ENCODE data around the gene NATD1.
A peak's percentile ranks its signal among the peaks of the same experiment; 100 is the strongest.

NATD1 gene

GRCh38 chr17:21263376-21263775, 10.2 kb upstream of the NATD1 start:
- H3K27ac ChIP-seq (ENCODE audit: insufficient read depth in 1 of 2, low read depth in 1 of 2, low read length in 2 of 2, poor library complexity in 1 of 2, severe bottlenecking in 2 of 2), result no peak overlapping the region
- H3K36me3 ChIP-seq (ENCODE audit: control insufficient read depth in 4 of 4, insufficient read depth in 4 of 4, low read length in 3 of 4), result no peaks in the 10 kb centered on the region
- WGBS (ENCODE audit: insufficient coverage), result 90% methylated on average over 3 of the region's 6 CpGs
- H3K4me1 ChIP-seq (ENCODE audit: control extremely low read depth in 1 of 4, control insufficient read depth in 4 of 4, insufficient read depth in 4 of 4, low read length in 3 of 4), result peaks cover 0 to 10% (median 6%) of the 10 kb centered on the region in 4 experiments
- ChIA-PET CTCF (no interaction called here), POLR2A (no interaction called here)
- H3K9me3 ChIP-seq (ENCODE audit: control extremely low read depth in 1 of 5, control insufficient read depth in 4 of 5, insufficient read depth in 2 of 5, low read depth in 1 of 5, low read length in 4 of 5), result no peaks in the 10 kb centered on the region
- no peak for DNase-seq
- no peaks in the 10 kb centered on the region for H3K27me3 ChIP-seq (replicated peaks in 2 of 5; ENCODE audit: control insufficient read depth in 4 of 5, insufficient read depth in 5 of 5, low read length in 4 of 5)
- no peak overlapping the region for H3K4me3 ChIP-seq (ENCODE audit: control insufficient read depth in 1 of 7, extremely low read depth in 1 of 7, insufficient read depth in 4 of 7, low read depth in 2 of 7, low read length in 6 of 7)

DNA sequence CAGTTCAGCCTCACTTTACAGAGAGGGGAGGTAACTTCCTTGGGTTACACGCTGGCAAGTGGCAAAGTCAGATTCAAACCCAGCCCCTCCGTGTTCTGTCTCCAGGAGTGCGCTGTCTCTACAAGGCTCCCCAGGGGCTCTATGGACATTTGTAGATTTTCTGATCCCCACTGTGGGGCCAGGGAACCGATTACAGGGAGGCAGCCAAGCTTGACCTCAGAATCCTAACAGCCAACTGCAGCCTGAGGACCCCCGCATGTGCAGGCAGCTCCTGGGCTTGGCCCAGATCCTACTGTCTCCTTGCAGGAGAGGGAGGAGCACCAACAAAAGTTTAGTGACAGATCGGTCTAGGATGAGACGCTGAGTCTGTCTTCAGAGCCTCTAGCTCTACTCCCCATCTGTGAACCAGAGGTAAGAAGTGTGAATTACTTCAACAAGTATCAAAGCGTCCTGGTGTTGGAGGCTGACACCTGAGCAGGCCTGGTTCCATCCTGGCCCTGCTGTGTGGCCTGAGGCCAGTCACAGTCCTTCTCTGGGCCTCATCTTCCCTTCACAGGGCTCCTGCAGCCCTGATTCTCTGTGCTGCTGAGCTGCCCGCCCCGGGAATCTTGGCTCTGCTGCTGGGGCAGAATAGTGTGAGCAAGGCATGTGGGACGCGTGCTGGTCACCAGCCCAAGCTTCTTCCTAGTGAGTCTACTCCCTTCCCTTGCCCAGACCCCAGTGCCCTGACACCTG, 9.2 kb upstream of the NATD1 start:
- peaks cover 0 to 4% (median 0%) of the 10 kb centered on the region in 4 experiments for H3K4me1 ChIP-seq (ENCODE audit: control extremely low read depth in 1 of 4, control insufficient read depth in 4 of 4, insufficient read depth in 4 of 4, low read length in 3 of 4)
- no peaks in the 10 kb centered on the region for H3K36me3 ChIP-seq (ENCODE audit: control insufficient read depth in 4 of 4, insufficient read depth in 4 of 4, low read length in 3 of 4)
- CTCF ChIA-PET, result interaction anchor here (2.2 kb wide), 1 partner anchor 14 kb away, joined by 5 read pairs; no protein-coding TSS in a partner anchor
- DNase-seq, result no peak
- H3K9me3 ChIP-seq (ENCODE audit: control extremely low read depth in 1 of 5, control insufficient read depth in 4 of 5, insufficient read depth in 2 of 5, low read depth in 1 of 5, low read length in 4 of 5), result no peaks in the 10 kb centered on the region
- POLR2A ChIA-PET, result interaction anchor here (0.6 kb wide), 1 partner anchor 1100 kb away, joined by 5 read pairs; no protein-coding TSS in a partner anchor
- 96% methylated on average over 11 of the region's 12 CpGs for WGBS (ENCODE audit: insufficient coverage)
- no peaks in the 10 kb centered on the region for H3K27me3 ChIP-seq (replicated peaks in 2 of 5; ENCODE audit: control insufficient read depth in 4 of 5, insufficient read depth in 5 of 5, low read length in 4 of 5)
- no peak overlapping the region for H3K4me3 ChIP-seq (ENCODE audit: control insufficient read depth in 1 of 7, extremely low read depth in 1 of 7, insufficient read depth in 4 of 7, low read depth in 2 of 7, low read length in 6 of 7)
- H3K27ac ChIP-seq (ENCODE audit: insufficient read depth in 1 of 2, low read depth in 1 of 2, low read length in 2 of 2, poor library complexity in 1 of 2, severe bottlenecking in 2 of 2), result no peak overlapping the region

GRCh38 chr17:21258593-21258992, 5.4 kb upstream of the NATD1 start:
- Histone ChIP-seq H3K4me3 (ENCODE audit: control insufficient read depth in 1 of 7, extremely low read depth in 1 of 7, insufficient read depth in 4 of 7, low read depth in 2 of 7, low read length in 6 of 7) (no peak overlapping the region), H3K9me3 (ENCODE audit: control extremely low read depth in 1 of 5, control insufficient read depth in 4 of 5, insufficient read depth in 2 of 5, low read depth in 1 of 5, low read length in 4 of 5) (no peaks in the 10 kb centered on the region), H3K27me3 (replicated peaks in 2 of 5; ENCODE audit: control insufficient read depth in 4 of 5, insufficient read depth in 5 of 5, low read length in 4 of 5) (no peaks in the 10 kb centered on the region), H3K4me1 (ENCODE audit: control extremely low read depth in 1 of 4, control insufficient read depth in 4 of 4, insufficient read depth in 4 of 4, low read length in 3 of 4) (peaks cover 3 to 8% (median 4%) of the 10 kb centered on the region in 4 experiments), H3K36me3 (ENCODE audit: control insufficient read depth in 4 of 4, insufficient read depth in 4 of 4, low read length in 3 of 4) (no peaks in the 10 kb centered on the region), H3K27ac (ENCODE audit: insufficient read depth in 1 of 2, low read depth in 1 of 2, low read length in 2 of 2, poor library complexity in 1 of 2, severe bottlenecking in 2 of 2) (no peak overlapping the region)
- ChIA-PET POLR2A (interaction anchor here (0.7 to 1.0 kb wide), 2 partner anchors 10 to 160 kb away, joined by 3 to 4 read pairs; no protein-coding TSS in a partner anchor), CTCF (interaction anchor here (2.1 kb wide), 1 partner anchor 10 kb away, joined by 7 read pairs; no protein-coding TSS in a partner anchor)
- no peak for DNase-seq
- WGBS (ENCODE audit: insufficient coverage), result 95% methylated on average over 7 of the region's 7 CpGs

GRCh38 chr17:21253646-21254441, 634 bp upstream of the NATD1 start:
- 43% methylated on average over 7 of the region's 15 CpGs for WGBS (ENCODE audit: insufficient coverage)
- POLR2A ChIA-PET, result interaction anchor here (1.9 kb wide), 1 partner anchor 40 kb away, joined by 7 read pairs; the partner anchor contains the start of gene TMEM11

DNA sequence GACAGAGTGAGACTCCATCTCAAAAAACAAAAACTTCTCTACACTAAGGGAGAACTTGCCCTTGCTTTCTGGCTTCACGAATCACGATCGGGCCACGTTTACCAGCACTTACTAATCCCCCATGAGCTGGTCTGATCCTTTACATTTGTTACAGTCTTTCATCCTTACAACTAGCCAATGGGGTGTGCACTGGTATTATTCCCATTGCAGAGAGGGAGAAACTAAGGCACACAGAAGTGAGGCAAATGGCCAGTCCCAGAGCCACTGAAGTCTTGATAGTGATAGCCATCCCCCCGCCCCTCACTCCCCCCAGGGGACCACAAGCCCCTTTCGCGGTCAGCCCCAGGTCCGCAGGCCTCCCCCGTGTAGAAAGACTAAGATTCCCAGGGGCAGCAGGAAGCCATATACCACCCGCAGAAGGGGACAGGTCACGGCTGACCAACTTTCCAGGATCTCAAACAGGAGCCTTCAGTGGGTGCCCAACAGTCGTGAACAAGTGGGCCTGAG, 868 bp downstream of the NATD1 start:
- 40% methylated on average over 12 of the region's 12 CpGs for WGBS (ENCODE audit: insufficient coverage)
- CTCF ChIA-PET, result interaction anchor here (1.2 to 1.3 kb wide), 2 partner anchors 13 kb away, joined by 3 read pairs; no protein-coding TSS in a partner anchor
- DNase-seq, result peak in 1 of 3 donors; percentile 16

More at GRCh38 chr17:21253646-21254441, 634 bp upstream of the NATD1 start:
- no peaks in the 10 kb centered on the region for H3K36me3 ChIP-seq (ENCODE audit: control insufficient read depth in 4 of 4, insufficient read depth in 4 of 4, low read length in 3 of 4)
- no peak for DNase-seq
- H3K4me3 ChIP-seq (ENCODE audit: control insufficient read depth in 1 of 7, extremely low read depth in 1 of 7, insufficient read depth in 4 of 7, low read depth in 2 of 7, low read length in 6 of 7), result peak overlapping the region; percentile 23 to 76 (median 70)
- H3K9me3 ChIP-seq (ENCODE audit: control extremely low read depth in 1 of 5, control insufficient read depth in 4 of 5, insufficient read depth in 2 of 5, low read depth in 1 of 5, low read length in 4 of 5), result no peaks in the 10 kb centered on the region
- CTCF ChIA-PET, result interaction anchor here (0.9 kb wide), 1 partner anchor 31 kb away, joined by 5 read pairs; no protein-coding TSS in a partner anchor
- no peaks in the 10 kb centered on the region for H3K27me3 ChIP-seq (replicated peaks in 2 of 5; ENCODE audit: control insufficient read depth in 4 of 5, insufficient read depth in 5 of 5, low read length in 4 of 5)
- H3K4me1 ChIP-seq (ENCODE audit: control extremely low read depth in 1 of 4, control insufficient read depth in 4 of 4, insufficient read depth in 4 of 4, low read length in 3 of 4), result peaks cover 5 to 15% (median 12%) of the 10 kb centered on the region in 4 experiments
- H3K27ac ChIP-seq (ENCODE audit: insufficient read depth in 1 of 2, low read depth in 1 of 2, low read length in 2 of 2, poor library complexity in 1 of 2, severe bottlenecking in 2 of 2), result no peak overlapping the region

DNA sequence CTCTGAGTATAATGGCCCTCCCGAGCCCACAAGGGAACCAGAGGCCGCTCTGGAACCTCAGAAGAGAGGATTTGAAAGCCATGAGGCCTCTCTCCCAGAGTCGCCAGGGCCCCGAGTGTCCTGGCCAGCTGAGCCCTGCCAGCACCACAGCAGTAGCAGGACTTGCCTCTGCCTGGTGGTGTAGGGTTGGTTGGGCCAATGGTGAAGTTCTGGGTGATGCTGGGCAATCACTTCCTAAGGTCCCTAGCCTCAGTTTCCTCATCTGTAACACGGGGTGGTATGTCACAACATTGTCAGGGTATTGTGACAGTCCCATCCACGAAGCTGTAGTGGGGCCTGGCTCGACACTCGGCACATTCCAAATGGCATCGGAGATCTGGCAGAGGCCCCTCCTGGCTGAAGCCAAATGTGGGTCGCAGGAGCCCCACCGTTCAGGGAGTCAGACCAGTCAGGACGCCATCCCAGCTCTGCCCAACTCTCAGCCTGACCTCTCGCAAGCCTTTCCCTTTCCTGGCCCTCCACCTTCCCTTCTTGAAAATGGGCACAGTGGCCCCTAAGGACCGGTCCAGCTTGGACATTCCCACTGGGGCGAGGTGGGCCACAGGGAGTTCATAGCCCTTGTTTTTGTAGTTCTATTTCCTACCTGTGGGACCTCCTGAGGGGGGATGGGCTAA, 1.7 kb downstream of the NATD1 start:
- ChIA-PET POLR2A (no interaction called here), CTCF (interaction anchor here (1.2 to 3.1 kb wide), 3 partner anchors 12 to 14 kb away, joined by 3 to 16 read pairs (median 3); no protein-coding TSS in a partner anchor)
- Histone ChIP-seq H3K27ac (ENCODE audit: insufficient read depth in 1 of 2, low read depth in 1 of 2, low read length in 2 of 2, poor library complexity in 1 of 2, severe bottlenecking in 2 of 2) (no peak overlapping the region), H3K27me3 (replicated peaks in 2 of 5; ENCODE audit: control insufficient read depth in 4 of 5, insufficient read depth in 5 of 5, low read length in 4 of 5) (no peaks in the 10 kb centered on the region), H3K4me3 (ENCODE audit: control insufficient read depth in 1 of 7, extremely low read depth in 1 of 7, insufficient read depth in 4 of 7, low read depth in 2 of 7, low read length in 6 of 7) (no peak overlapping the region), H3K9me3 (ENCODE audit: control extremely low read depth in 1 of 5, control insufficient read depth in 4 of 5, insufficient read depth in 2 of 5, low read depth in 1 of 5, low read length in 4 of 5) (no peaks in the 10 kb centered on the region), H3K36me3 (ENCODE audit: control insufficient read depth in 4 of 4, insufficient read depth in 4 of 4, low read length in 3 of 4) (no peaks in the 10 kb centered on the region), H3K4me1 (ENCODE audit: control extremely low read depth in 1 of 4, control insufficient read depth in 4 of 4, insufficient read depth in 4 of 4, low read length in 3 of 4) (peaks cover 5 to 13% (median 11%) of the 10 kb centered on the region in 4 experiments)
- 98% methylated on average over 15 of the region's 15 CpGs for WGBS (ENCODE audit: insufficient coverage)
- no peak for DNase-seq

More for the DNA sequence above, 868 bp downstream of the NATD1 start:
- H3K27ac ChIP-seq (ENCODE audit: insufficient read depth in 1 of 2, low read depth in 1 of 2, low read length in 2 of 2, poor library complexity in 1 of 2, severe bottlenecking in 2 of 2), result no peak overlapping the region
- H3K4me3 ChIP-seq (ENCODE audit: control insufficient read depth in 1 of 7, extremely low read depth in 1 of 7, insufficient read depth in 4 of 7, low read depth in 2 of 7, low read length in 6 of 7), result peak overlapping the region; percentile 23 to 76 (median 67)
- no peaks in the 10 kb centered on the region for H3K9me3 ChIP-seq (ENCODE audit: control extremely low read depth in 1 of 5, control insufficient read depth in 4 of 5, insufficient read depth in 2 of 5, low read depth in 1 of 5, low read length in 4 of 5)
- POLR2A ChIA-PET, result interaction anchor here (1.9 kb wide), 1 partner anchor 39 kb away, joined by 7 read pairs; the partner anchor contains the start of gene TMEM11
- H3K4me1 ChIP-seq (ENCODE audit: control extremely low read depth in 1 of 4, control insufficient read depth in 4 of 4, insufficient read depth in 4 of 4, low read length in 3 of 4), result peaks cover 5 to 13% (median 11%) of the 10 kb centered on the region in 4 experiments
- no peaks in the 10 kb centered on the region for H3K36me3 ChIP-seq (ENCODE audit: control insufficient read depth in 4 of 4, insufficient read depth in 4 of 4, low read length in 3 of 4)
- H3K27me3 ChIP-seq (replicated peaks in 2 of 5; ENCODE audit: control insufficient read depth in 4 of 5, insufficient read depth in 5 of 5, low read length in 4 of 5), result no peaks in the 10 kb centered on the region

Measured in common myeloid progenitor, CD34-positive (primary cell).